GM21526 (cell line): ENCODE measurements around the gene PMPCB.
A peak's percentile ranks its signal among the peaks of the same experiment; 100 is the strongest.

Source experiments
- ATAC-seq: cut with Tn5 transposase; IDR thresholded peaks from one replicate; pipeline ENCODE4 v1.9.1; 2021; ENCODE audit warnings: moderate library complexity; ENCODE audit not compliant: unreplicated experiment, low FRiP score

Gene PMPCB

GRCh38 chr7:103316380-103316941 is 19.2 kb downstream of the PMPCB start:
- no peak for ATAC-seq

DNA sequence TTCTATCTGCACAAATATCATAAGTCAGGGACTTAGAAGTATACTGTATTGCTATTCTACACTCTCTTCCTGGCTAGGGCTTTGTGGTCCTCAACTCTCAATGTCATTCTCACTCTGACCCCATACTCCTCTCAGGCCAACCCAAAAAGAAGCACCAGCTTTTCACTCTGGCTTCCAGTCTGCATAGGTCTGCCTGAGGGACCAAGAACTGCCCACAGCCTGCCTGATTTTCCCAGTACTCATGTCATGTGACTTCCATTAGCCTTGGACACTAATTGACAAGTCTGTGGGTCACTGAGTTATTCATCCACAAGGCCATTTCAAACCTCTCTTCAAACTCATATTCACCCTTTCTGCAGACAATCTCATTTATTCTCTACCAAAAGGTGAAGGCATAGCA is 19.8 kb downstream of the PMPCB start:
- ATAC-seq, result no peak

DNA sequence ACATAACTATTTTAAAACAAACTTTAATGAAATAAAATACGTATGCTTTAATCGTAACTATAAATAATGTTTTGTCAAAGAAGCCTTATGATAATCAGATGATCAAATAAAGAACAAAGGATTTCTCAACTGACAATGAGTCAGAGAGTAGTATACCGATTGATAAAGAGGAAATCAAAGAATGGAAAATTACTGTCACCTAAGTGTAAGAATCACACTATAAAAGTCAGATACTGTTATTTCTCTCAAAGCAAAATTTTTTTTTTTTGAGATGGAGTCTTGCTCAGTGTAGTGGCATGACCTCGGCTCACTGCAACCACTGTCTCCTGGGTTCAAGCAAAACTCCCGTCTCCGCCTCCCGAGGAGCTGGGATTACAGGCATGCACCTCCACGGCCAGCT is 28.5 kb downstream of the PMPCB start:
- ATAC-seq, result no peak

DNA sequence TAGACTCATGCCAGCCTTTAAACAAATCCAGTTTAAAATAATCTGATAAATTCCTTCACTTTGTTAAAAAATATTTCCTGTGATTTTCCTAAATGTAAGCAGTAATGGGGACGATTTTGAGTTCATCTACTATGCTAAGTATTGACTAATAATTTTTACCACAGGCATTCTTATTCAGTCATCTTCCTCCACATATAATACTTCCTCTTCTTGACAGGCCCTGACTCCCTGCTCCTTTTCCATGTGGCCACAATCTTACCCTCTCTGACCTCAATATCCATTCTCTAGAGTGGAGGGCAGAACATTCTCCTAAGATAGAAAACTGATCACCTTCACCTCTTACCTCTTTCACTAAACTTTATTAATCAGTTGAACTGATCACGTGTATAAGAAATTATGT is 39.5 kb downstream of the PMPCB start:
- ATAC-seq, result no peak

- no peak for ATAC-seq
Measured at GRCh38 chr7:103338864-103339263, 41.6 kb downstream of the PMPCB start.

- no peak for ATAC-seq
Measured at GRCh38 chr7:103341466-103341865, 44.2 kb downstream of the PMPCB start.

GRCh38 chr7:103343332-103343731 is 46.1 kb downstream of the PMPCB start:
- no peak for ATAC-seq

DNA sequence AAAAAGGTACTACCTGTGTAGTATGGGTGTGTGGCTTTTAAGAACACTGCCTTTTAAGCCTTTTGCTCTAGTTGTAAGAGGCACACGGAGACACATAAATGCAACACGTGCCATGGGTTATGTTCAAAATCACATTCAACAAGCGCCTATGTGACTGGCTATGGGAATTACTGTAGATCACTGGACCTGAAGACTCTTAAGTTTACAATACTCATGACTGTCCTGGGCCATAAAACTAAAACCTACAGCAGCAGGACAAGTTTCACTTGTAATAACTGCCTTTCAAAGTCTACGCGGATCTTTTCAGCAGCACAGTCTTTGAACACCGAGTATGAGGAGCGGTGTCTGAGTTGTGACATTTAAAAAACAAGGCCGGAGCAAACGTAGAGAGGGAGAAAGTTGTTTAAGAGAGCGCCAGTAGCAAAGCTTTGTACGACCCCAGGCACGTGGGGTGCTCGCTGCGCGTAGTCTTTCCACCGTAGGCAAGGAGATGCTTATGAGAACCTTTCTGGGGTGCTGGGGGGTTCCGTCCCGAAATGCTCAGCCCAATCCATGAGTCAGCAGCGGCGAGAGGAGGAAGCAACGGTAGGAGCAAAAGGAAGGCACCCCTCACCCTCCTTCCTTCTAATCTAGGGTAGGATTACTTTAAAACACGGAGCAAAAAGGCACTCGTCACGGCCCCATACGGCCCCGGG is 46.7 kb downstream of the PMPCB start:
- ATAC-seq, result peak; percentile 12

DNA sequence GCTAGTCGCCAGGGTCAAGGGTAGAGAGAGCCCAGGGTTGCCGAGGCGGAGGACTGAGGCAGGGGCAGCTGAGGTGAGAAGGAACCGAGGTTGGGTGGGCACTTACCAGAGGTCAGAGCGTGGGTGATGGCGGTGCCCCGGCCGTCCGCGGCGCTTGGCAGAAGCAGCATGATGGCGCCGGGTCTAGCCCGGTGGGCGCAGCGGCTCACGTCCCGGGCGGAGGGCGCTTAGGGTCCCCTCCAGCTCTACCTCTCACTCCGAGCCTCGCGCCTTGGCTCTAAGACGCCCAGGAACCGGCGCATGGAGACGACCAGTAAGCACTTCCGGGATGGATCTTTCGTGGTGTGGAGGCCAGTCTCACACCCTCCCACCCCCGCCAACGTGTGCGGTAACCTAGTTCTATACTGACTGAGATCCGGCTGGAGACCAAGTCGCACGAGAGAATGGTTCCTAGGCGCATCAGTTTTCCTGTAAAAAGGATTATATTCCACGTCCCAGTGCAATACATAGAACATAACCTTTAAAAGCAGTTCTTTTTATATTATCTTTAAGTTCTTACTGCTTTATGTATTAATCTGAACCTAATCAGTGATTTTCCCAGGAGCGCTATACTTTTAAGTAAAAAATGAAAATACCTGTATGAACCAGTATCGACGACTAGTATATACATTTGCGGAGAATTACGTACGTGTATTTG is 47.4 kb downstream of the PMPCB start, which contains the start of gene DNAJC2:
Gene DNAJC2 (minus strand): TSS at position 315 of the 697 bp plus-strand sequence. CDS start 145 bp downstream, at position 170.
- peak; percentile 69 for ATAC-seq

- ATAC-seq, result no peak
Measured at GRCh38 chr7:103346396-103346795, 49.2 kb downstream of the PMPCB start.

DNA sequence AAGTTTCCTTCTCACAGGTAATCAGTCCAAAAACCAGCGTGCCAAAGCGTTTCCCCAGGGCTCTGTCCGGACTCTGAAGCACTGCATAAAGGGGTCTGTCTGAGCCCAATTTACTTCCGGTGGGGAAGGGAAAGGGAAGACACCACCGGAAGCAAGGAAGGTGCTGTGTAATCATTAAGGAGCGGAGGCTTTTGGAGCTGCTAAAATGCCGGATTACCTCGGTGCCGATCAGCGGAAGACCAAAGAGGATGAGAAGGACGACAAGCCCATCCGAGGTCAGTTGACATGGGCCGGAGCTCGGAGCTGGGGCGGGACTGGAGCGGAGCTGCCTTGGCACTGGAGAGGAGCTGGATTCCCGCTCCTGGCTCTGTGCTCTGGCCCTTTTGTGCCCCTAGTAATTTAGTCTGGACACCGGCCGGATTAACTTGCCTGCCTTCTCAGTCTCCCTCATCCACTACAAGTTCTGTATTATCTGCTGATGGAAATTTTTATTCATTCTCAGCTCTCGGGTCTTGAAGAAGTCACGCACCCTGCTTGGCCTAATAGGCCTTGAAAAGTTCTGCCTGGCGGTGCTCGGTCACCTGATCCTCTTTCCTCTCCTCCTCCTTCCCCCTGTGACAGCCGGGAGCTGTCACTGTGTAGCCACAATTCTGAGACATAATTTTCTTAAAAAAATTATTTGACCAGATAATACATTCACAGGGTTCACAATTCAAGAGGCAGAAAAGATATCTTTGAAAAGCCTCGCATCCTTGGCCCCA is 50.5 kb downstream of the PMPCB start, which contains the start of gene PSMC2:
Gene PSMC2 (plus strand): TSS at position 137 of the 761 bp plus-strand sequence. CDS start 69 bp downstream, at position 206.
- ATAC-seq, result peak; percentile 70

DNA sequence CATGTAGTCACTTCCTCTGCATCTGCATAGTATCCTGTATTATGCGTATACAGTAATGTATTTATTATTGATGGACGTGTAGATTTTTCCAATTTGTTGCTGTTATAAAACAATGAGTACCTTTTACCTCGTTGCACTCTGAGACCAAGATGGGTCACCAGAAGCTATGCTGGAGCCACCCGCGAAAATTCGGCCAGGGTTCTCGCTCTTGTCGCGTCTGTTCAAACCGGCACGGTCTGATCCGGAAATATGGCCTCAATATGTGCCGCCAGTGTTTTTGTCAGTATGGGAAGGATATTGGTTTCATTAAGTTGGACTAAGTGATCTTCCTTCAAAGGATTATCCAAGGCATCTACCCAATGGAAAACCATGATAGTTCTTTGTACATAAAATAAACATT is 51.2 kb downstream of the PMPCB start:
- ATAC-seq, result no peak

DNA sequence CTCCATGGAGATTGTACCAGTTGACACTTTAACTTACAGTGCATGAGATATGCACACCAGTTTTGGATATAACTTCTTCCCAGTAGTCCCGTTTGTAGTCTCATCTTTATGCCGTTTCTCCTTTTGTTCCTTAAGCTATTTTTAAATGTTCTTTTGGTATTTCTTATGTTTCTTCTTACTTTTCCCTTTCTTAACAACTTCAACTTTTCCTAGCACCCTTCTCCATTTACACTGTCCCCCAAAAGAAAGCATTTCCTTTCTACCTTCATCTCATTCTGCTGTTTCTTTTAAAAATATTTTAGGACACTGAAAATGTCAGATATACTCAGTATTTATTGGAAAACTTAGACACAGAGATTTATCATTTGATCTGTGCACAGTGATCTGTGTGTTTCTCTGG is 51.7 kb downstream of the PMPCB start:
- ATAC-seq, result no peak

GRCh38 chr7:103349805-103350204 is 52.6 kb downstream of the PMPCB start:
- no peak for ATAC-seq
